ENCODE data around the gene PLA2G2D. TPM values are rescaled to one million over a fixed set of nuclear protein-coding genes. Genes with fewer than 3 reads are reported as not detected.

The PLA2G2D gene
- total RNA-seq, 1 donor from 2014 or later: 0.16 TPM

GRCh38 chr1:20069874-20070273 lies 49.5 kb downstream of the PLA2G2D start, which contains the start of gene PLA2G5:
Gene PLA2G5, plus strand, starts transcription at chr1:20070194. Its CDS starts 14,637 bp downstream, at chr1:20084831.
- intact Hi-C loops (cut with micrococcal nuclease): no loop called here
- no peaks in the 10 kb centered on the region for H3K36me3 Mint-ChIP-seq (ENCODE audit: low read depth)
- CTCF ChIA-PET: no interaction called here
- no peak within 1 kb of the TSS for H3K27ac Mint-ChIP-seq
- TF ChIP-seq CTCF (IDR thresholded peaks at IDR 0.05): no peak
- H3K4me3 Mint-ChIP-seq: no peak within 1 kb of the TSS
- H3K27me3 Mint-ChIP-seq: peaks cover 2% of the 10 kb centered on the region
- no peak for DNase-seq
- POLR2A ChIA-PET: no interaction called here
- peaks cover 33% of the 10 kb centered on the region for H3K4me1 Mint-ChIP-seq
- ATAC-seq (ENCODE audit: low read depth): no peak
- H3K9me3 Mint-ChIP-seq: no peaks in the 10 kb centered on the region

GRCh38 chr1:20068722-20069121 lies 50.6 kb downstream of the PLA2G2D start:
- TF ChIP-seq CTCF (IDR thresholded peaks at IDR 0.05): no peak
- Mint-ChIP-seq H3K9me3 (no peaks in the 10 kb centered on the region), H3K4me1 (peaks cover 23% of the 10 kb centered on the region), H3K4me3 (no peak overlapping the region), H3K27ac (no peak overlapping the region), H3K27me3 (peaks cover 2% of the 10 kb centered on the region), H3K36me3 (ENCODE audit: low read depth) (no peaks in the 10 kb centered on the region)
- ChIA-PET CTCF (no interaction called here), POLR2A (no interaction called here)
- no peak for ATAC-seq (ENCODE audit: low read depth)
- DNase-seq: no peak
- intact Hi-C loops (cut with micrococcal nuclease): no loop called here

- TF ChIP-seq CTCF (IDR thresholded peaks at IDR 0.05): no peak
- Mint-ChIP-seq H3K4me3 (no peak overlapping the region), H3K36me3 (ENCODE audit: low read depth) (no peaks in the 10 kb centered on the region), H3K27ac (no peak overlapping the region), H3K9me3 (no peaks in the 10 kb centered on the region), H3K4me1 (peaks cover 32% of the 10 kb centered on the region), H3K27me3 (peaks cover 2% of the 10 kb centered on the region)
- intact Hi-C loops (cut with micrococcal nuclease): no loop called here
- POLR2A ChIA-PET: no interaction called here
- DNase-seq (no peak), ATAC-seq (ENCODE audit: low read depth) (no peak)
- CTCF ChIA-PET: no interaction called here
Measured at GRCh38 chr1:20063861-20064292, 55.5 kb downstream of the PLA2G2D start.

Other genes starting within 250 kb of the PLA2G2D start
- gene OTUD3, start 237.1 kb downstream of the PLA2G2D start, total RNA-seq: 13.2 and 14.2 TPM in 2 replicates
- not detected in 2 replicates for gene PLA2G2E, start 195.9 kb downstream of the PLA2G2D start, total RNA-seq
- not detected in 2 replicates for gene PLA2G2A, start 139.9 kb downstream of the PLA2G2D start, total RNA-seq
- not detected in 2 replicates for gene PLA2G5, start 49.3 kb downstream of the PLA2G2D start, total RNA-seq
- gene PLA2G2F, start 19.8 kb upstream of the PLA2G2D start, total RNA-seq: not detected in 2 replicates
- gene UBXN10, start 66.6 kb upstream of the PLA2G2D start, total RNA-seq: 0.04 and 0.05 TPM in 2 replicates
- not detected in 2 replicates for gene PLA2G2C, start 67.0 kb upstream of the PLA2G2D start, total RNA-seq
- not detected in 2 replicates for gene VWA5B1, start 171.3 kb upstream of the PLA2G2D start, total RNA-seq